NCI-H510A treated with DMSO at 0.1 percent for 48 hours (cell line): ENCODE measurements around the gene UPB1.
"Not testable (repeated sequence)": the region's sequence is repeated elsewhere in the genome, so short reads cannot be mapped to it uniquely, and the experiment has no call there.

Source experiments
- DNase-seq: peaks from one replicate; lab custom pipeline; 2025; lab: John Stamatoyannopoulos, UW

The UPB1 gene

DNA sequence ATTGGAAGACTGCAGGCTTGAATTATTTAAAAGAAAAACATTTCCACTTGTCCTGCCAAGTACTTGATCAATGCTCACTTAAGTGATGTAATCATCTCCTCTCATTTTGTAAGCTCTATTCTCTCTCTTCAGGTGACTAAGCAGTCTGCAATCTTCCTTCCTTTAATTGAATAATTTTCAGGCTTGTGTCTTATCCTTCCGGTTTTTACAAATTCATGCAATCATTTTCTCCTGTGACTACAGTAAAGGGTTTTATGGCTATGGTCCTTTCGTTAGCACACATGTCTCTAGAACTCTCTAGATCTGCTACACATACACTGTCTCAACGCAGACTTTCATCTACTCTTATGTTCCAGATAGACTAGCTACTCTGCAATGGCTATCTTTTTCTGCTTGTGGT is 12.6 kb upstream of the UPB1 start:
- DNase-seq: peak; percentile 26

DNA sequence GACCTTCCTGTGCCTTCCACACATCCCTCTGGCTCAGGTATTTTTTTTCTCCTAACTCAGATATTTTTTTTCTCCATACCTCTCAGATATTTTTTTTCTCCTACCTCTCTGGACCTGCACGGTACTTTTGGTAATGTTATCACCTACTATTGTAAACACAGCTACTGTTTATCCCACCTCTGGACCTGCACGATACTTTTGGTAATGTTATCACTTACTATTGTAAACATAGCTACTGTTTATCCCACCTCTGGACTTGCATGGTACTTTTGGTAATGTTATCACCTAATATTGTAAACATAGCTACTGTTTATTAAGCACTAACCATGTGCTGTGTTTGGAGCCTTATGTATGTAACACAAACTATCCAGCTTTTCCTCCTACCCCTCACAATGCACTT is 12.1 kb upstream of the UPB1 start:
- DNase-seq: no peak

DNA sequence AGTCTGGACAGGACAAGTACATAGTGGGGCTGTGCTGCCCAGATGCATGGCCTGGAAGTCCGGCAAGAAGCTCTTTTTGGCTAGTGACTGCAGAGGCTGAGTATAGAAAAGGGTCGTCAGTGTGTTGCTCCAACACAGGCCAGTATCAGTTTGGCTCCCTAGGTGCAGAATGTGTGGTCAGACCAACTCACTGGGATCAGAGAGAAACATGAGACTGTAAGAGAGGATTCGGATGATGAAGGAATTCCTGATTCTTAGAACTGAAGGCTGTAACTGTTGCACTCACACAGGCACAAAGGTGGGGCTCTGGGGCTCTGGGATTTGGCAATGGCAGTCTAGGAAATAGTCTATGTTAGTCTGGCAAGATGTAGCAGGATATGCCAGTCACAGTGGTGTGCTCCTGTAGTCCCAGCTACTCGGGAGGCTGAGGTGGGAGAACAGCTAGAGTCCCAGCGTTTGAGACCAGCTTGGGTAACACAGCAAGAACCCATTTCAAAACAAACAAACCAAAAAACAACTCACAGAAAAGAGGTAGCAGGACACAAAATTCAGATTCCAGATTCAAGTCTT is 11.1 kb upstream of the UPB1 start:
- no peak for DNase-seq

DNA sequence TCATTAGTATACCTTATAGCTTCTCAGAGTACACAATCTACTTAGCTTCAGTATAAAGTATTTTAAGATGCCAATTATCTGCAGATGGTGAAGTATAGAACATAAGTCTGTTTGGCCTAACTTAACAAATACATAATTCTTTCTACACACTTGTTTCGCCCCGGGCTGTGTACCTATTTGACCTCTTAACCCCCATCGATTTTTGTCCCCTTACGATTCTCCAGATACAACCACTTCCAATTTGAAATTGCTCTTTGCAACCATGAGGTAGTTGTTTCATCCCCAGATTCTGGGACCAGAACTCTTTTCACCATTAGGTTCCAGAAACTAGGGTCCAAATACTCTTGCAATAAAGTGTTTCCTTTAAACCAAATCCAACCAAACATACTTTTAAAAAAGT is 10.0 kb upstream of the UPB1 start:
- no peak for DNase-seq

DNA sequence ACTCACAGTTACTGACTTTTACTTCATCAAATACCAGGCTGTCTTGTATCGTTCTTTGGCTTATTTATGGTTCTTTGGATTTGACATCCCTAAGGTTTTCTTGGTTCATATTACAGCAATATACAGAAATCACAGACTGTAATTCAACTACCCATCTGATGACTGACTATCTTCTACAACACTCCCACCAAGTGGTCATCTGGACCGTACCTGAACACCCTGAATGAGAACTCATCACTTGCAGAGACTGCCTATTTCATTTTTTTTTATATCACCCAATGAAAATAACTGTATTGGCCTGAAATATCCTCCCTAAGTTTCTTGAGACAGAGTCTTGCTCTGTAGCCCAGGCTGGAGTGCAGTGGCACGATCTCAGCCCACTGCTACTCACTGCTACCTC is 9.5 kb upstream of the UPB1 start:
- no peak for DNase-seq

DNA sequence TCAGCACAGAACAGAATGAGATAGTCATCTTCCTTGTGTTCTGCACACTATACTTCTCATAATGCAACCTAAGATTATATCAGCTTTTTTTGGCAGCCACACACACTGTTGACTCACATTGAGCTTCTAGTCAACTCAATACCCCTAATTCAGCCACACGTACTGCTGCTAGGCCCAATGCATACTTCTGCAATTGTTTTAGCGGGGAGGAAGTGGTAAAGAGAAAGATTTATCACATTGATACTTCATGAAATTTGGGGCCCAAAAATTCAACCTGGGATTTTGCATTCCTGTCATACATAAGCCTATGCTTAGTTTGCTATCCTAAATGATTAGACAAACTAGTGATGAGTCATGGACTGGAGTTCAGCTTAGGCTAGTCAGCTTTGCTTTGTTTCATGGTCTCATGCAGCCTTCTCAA is 8.6 kb upstream of the UPB1 start:
- DNase-seq: no peak

DNA sequence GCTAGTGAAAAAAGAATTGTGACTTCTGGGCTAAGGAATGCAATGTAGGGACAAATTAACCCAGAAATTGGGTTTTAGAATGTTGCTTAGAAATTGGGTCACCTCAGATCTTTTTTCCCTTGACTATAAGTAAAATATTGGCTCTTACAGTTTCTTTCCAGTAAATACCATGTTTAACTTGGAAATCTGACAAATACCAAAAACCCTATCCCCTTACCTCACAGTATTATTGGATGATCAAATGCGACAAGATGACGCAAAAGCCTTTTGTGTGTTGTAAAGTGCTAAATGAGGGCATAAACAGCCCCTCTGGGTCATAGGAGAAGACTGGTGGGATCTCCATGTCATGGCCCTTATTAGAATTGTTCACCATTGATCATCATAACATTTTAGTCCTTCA is 6.1 kb upstream of the UPB1 start:
- no peak for DNase-seq

DNA sequence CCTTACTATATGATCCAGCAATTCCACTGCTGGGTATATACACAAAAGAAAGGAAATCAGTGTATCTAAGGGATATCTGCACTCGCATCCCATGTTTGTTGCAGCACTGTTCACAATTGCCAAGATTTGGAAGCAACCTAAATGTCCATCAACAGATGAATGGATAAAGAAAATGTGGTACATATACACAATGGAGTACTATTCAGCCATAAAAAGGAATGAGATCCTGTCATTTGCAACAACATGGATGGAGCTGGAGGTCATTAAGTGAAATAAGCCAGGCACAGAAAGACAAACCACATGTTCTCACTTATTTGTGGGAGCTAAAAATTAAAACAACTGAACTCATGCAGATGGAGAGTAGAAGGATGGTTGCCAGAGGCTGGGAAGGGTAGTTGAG is 5.7 kb upstream of the UPB1 start:
- DNase-seq: not testable (repeated sequence)

DNA sequence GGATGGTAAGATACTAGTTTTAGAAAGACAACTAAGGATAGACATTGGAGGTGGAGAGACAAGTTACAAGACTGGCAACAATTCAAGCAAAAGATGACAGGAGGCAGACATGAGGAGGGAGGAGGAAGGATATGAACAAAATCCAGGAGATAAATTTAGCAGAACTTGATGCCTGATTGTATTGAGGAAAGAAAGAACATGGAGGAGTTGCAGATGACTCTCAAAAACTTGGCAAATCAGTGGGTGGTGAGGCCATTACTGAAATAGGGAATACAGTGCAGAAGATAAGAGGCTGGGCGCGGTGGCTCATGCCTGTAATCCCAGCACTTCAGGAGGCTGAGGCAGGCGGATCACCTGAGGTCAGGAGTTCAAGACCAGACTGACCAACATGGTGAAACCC is 2.7 kb upstream of the UPB1 start:
- no peak for DNase-seq

DNA sequence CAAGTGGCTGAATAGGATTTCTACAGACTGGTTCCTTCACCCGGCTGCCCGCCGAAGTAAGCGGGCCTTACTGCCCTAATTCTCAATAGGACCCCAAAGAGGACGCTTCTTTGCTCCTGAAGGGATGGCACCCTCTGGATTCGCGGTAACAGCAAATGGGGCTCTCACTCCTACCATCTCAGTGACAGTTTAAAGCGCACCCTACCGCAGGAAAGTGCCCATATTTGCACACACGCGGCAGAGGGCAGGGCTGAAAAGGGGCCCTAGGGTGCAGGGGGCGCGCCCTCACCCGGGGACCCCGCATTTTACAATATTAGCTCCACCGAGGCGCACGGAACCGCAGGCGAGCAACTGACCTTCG is 985 bp upstream of the UPB1 start:
- DNase-seq: no peak

DNA sequence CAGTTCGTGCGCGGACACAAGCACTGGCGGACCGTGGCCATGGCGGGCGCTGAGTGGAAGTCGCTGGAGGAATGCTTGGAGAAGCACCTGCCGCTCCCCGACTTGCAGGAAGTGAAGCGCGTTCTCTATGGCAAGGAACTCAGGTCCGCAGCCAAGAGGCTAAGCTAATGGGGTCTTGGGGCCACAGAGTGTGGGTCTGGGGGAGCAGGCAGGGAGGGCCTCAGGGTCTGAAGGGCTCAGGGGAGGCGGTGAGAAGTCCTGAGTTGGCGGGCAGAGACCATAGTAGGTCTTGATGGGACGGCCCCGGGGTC is 188 bp downstream of the UPB1 start:
- DNase-seq: no peak

DNA sequence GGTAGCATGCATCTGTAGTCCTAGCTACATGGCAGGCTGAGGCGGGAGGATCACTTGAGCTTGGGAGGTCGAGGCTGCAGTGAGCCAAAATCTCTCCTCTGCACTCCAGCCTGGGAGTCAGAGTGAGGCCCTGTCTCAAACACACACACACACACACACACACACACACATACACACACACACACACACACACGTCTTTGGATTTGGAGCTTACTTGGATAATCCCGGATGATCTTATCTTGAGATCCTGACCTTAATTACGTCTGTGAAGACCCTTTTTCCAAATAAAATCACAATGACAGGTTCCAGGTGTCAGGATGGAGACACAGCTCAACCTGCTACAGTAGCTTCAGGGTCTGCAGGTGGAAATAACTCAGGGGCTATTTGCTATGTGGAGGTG is 1.1 kb downstream of the UPB1 start:
- no peak for DNase-seq

DNA sequence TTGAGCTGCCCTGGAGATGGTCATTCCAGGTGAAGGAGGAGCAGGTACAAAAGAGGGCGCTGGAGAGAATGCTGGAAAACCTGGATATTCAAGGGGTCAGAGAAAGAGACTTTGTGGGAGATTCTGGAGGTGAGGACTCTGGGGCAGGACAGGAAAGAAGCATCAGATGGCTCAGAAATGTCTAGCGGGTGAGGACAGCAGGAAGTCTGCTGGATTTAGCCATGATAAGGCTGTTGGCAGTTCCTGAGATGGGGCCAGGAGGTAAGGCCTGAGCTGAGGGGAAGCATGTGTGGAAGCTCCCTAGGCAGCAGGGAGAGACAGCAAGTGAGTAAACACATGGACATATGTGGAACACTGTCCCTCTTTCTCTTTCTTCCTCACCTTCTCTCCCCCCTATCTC is 1.5 kb downstream of the UPB1 start:
- no peak for DNase-seq

DNA sequence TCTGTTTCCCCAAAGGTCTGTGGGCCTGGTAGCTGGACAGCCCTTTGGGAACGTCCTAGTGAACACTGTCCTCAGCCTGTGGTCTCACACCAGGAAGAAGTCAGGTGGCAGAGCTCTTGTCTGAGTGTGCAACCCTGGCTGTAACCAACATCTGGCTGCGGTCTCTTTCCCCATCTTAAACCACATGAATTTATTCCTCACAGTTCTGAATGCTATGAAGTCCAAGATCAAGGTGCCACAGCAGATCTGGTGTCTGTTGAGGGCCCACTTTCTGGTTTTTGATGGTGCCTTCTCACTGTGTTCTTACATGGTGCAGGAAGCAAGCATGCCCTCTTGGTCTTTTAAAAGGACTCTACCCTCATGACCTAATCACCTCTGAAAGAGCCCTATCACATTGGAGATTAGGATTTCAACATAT is 2.7 kb downstream of the UPB1 start:
- DNase-seq: no peak

DNA sequence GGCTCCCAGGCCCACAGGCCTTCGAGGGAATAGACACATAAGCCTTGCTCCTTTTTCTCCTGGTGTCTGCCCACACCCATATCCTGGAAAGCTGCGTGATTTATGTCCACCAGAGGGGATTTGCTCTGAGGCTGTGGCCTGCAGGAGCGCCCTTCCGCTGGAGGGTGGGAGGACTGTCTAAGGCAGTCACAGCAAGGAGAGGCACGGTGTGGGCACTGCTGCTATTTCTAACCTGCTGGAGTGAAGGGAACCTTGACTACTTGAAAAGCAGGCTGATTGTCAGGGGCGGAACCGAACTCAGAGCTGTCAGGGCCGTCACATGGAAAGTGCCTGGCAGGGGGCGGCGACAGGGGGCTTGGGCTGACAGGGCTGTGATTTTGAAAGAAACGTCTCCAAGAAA is 3.7 kb downstream of the UPB1 start:
- no peak for DNase-seq

DNA sequence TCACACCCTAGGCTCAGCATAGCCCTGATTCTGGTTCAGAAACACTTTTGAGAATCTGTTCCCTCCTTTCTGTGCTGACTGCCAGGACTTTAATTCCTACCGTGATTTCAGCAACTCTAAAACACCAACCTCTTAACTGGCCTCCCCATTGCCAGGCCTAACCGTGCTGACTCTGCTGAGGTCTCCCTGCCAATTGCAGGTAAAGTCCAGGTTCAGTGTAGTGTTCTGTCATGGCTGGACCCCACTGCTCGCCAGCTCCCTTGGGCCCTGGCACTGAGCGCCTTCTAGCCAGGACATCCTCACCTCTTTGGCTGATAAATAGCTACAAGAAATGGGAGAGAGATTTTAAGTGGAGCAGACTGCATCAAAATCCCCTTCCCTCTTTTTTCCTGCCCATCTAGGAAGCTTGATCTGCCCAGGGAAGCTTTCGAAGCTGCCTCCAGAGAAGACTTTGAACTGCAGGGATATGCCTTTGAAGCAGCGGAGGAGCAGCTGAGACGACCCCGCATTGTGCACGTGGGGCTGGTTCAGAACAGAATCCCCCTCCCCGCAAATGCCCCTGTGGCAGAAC is 4.7 kb downstream of the UPB1 start:
- no peak for DNase-seq

DNA sequence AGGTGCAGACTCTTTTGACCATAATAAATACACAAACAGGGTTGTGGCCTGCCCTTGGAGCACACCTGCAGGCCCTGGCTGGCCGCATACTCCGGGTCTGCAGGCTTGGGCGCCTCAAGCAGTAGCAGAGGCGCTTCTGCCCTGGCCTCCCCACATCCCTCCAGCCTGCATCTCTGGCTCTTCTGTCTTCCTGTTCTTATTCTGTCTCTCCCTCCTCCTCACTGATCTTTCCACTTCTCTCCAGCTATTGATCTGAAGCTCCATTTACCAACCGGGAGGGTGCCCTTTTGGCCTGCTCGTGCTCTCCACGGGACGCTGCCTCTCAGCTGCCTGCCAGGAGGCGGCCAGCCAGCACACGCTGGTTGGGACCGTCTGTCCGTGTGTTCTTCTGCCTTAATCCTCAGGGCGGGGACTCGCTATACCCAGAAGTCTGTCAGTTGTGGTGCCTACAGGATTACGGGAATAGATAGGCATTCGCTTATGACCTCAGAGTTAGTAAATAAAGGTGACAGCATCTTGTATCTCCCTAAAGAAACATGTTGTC is 5.2 kb downstream of the UPB1 start:
- peak; percentile 44 for DNase-seq

DNA sequence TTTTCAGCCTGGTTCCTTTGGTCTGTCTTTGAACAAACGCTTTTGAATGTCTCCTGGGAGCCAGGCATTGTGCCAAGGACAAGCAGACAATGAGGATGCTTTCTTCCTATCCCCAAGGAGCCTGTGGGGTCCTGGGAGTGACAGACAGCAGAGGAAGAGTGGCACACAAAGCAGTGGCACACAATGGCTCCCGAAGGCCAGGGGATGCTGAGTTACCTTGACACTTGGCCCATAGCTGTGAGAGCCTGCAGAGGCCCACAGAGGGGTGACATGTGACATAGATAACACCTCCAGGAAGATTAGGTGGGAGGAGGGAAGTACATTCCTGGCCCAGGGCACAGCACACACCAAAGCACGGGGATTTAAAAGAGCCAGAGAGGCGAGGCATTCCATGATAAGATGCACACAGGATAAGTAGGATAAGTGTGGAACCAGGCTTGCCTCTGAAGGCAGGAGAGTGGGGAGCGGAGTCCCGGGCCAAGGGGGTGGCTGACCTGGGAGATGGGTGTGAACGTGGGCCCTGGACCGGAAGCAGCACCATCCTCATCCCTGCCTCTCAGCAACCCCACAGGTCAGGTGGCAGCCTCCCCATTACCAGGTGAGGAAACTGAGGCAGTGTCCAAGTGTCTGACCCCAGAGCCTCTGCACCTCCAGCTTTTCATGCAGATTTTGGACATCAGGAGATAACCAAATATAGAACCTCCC is 6.3 kb downstream of the UPB1 start:
- DNase-seq: no peak

DNA sequence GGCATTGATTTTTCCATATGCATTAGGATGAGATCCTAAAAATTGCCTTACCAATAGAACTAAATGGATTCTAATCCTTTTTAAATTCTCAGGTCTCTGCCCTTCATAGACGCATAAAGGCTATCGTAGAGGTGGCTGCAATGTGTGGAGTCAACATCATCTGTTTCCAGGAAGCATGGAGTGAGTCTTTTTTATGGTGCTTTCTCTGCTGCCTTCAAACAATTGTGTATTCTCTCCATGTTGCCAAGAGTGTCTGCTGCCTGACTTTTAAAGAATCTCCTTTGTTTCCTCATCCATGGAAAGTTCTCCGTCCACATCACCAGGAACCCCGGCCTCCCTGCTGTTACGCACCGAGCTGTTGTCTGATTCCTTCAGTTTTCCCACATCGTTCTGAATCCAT is 6.9 kb downstream of the UPB1 start:
- DNase-seq: no peak

DNA sequence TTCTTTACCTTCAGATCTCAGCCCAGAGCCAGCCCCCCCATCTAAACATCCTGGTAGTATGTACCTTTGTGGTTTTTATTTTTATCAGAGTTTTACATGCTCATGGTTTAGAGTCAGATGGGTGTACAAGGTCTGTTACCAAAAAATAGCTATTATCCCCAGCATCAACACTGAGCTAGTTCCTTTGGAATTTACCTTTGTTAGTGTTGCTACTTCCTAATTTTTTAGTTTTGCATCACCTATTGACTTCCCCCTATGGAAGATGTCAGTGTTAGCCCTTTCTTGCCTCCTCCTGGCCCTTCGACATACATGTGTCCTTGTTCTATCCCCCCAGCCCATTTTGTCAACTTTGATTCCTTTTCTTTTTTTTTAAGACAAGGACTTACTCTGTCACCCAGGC is 7.4 kb downstream of the UPB1 start:
- no peak for DNase-seq

DNA sequence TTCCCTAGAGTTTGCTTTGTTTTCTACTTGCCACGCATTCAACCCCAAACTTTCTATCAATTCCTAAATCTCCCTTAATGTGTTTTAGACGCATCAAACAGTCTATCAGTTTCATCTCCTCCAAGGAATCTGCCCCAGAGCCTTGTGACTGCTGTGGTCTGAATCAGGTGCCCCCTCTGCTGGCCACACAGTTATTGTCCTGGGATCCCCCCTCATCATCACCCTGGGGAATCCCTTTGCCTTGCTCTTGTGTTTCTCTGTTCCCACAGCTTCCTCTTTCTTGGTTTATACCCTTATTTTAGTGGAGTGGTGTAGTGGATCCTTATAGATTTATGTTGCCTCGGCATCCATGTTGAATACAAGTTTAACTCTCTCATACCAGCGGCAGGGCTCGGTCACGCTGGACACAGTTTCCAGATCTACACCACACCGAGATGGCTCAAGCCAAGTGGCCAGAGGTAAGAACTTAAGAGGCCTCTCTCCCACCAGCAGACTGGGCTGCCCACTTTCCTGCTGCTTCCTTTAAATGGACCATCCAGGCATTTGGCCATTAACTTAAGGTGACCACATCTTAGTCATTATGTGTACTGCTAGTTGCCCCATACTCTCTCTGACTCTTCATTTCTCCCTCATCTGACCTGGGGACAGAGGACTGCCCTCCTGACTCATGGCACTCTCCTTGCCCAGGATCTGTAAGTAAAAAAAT is 8.2 kb downstream of the UPB1 start:
- peak; percentile 16 for DNase-seq

DNA sequence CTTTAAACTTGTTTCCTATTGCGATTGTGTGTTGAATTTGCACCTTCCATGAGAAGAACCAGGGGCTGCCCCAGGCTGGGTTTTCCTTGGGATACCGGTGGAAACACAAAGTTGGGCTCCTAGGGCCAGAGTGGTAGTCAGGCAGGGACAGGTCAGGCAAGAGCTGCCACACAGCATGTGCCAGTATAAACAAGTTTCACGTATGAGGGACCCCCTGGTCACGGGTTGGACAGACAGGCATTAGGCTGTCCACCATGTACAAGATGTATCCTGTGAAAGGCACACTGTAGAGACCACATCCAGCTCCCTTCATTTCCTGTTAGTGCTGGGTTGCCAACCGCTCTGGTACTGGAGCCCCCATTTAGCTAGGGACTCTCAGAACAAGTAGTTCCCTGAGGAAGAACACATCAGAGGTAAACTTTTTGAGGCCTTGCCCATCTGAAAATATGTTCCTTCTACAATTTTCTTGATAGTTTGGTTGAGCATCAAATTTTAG is 8.8 kb downstream of the UPB1 start:
- no peak for DNase-seq

DNA sequence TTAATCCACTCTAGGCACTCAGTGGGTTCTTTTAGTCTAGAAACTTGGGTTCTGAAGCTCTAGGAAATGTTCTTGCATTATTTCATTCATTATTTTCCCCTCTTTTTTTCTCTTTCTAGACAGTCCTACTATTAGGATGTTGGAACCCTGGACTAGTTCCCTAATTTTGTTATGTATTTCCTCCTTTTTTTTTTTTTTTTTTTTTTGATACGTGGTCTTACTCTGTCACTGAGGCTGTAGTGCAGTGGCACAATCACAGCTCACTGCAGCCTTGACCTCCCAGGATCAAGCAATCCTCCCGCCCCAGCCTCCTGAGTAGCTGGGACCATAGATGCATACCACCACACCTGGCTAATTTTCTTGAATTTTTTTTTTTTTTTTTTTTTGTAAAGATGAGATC is 9.4 kb downstream of the UPB1 start:
- DNase-seq: no peak
